HepG2 (cell line): ENCODE data around the gene VIPR1. TPM values are rescaled to one million over a fixed set of nuclear protein-coding genes. Genes with fewer than 3 reads are reported as not detected.

ENCODE experiments used
- BRD4 ChIP-seq: sonication (generic); formaldehyde crosslinking; IDR thresholded peaks from 2 replicates; pipeline ENCODE4 v1.4.0; 2020; ENCODE audit warnings: missing genetic modification reagents
- CHD4 ChIP-seq: fragments of 200-600 bp; sonication (generic); IDR thresholded peaks from 2 replicates; pipeline ENCODE4 v1.7.0; 2017; ENCODE audit warnings: mild to moderate bottlenecking, low read length, borderline replicate concordance
- EHMT2 ChIP-seq: fragments of 200-600 bp; sonication (generic); IDR thresholded peaks from 2 replicates; pipeline ENCODE4 v1.7.0; 2017; ENCODE audit warnings: antibody characterized with exemption, low read depth, low read length, borderline replicate concordance
- HNRNPLL ChIP-seq: fragments of 200-400 bp; formaldehyde crosslinking; IDR thresholded peaks from 2 replicates; pipeline ENCODE4 v1.6.1; 2017; ENCODE audit warnings: mild to moderate bottlenecking, low read depth, low read length; ENCODE audit not compliant: poor library complexity, severe bottlenecking
- IKZF4 ChIP-seq: sonication (generic); formaldehyde crosslinking; IDR thresholded peaks from 2 replicates; pipeline ENCODE4 v1.5.1; 2020; ENCODE audit warnings: borderline replicate concordance, mild to moderate bottlenecking, low read depth, missing genetic modification reagents; ENCODE audit errors: not compliant biosample characterization
- POLR2AphosphoS2 ChIP-seq: IDR thresholded peaks from 2 replicates; pipeline ENCODE4 v1.6.1; 2011; ENCODE audit warnings: low read depth, low read length, improper control_type of control experiment
- RAD21 ChIP-seq: fragments of 450-650 bp; formaldehyde crosslinking; IDR thresholded peaks from 2 replicates; pipeline ENCODE4 v1.5.0; 2020; ENCODE audit warnings: mild to moderate bottlenecking
- SP140L ChIP-seq: sonication (generic); formaldehyde crosslinking; IDR thresholded peaks from 2 replicates; pipeline ENCODE4 v1.4.0; 2020; ENCODE audit warnings: missing genetic modification reagents, borderline replicate concordance
- XRCC5 ChIP-seq: fragments of 200-400 bp; formaldehyde crosslinking; optimal IDR thresholded peaks from 2 replicates; pipeline ENCODE3; 2017; ENCODE audit warnings: mild to moderate bottlenecking, low read length
- ZBTB2 ChIP-seq: sonication (generic); formaldehyde crosslinking; IDR thresholded peaks from 2 replicates; pipeline ENCODE4 v1.8.0; 2022; ENCODE audit warnings: low read depth, missing genetic modification reagents
- ZNF121 ChIP-seq: sonication (generic); formaldehyde crosslinking; IDR thresholded peaks from 2 replicates; pipeline ENCODE4 v1.5.0; 2020; ENCODE audit warnings: mild to moderate bottlenecking, missing genetic modification reagents
- ZNF510 ChIP-seq: sonication (generic); formaldehyde crosslinking; IDR thresholded peaks from 2 replicates; pipeline ENCODE4 v1.4.0; 2020; ENCODE audit warnings: low read depth, mild to moderate bottlenecking, missing genetic modification reagents
- polyA plus RNA-seq, 8 experiments: library from polyadenylated mRNA; depleted of rRNA in 3 of 8; stranded (reverse) in 7 of 8; unstranded in 1 of 8; fragments of >200 nt; fragmentation: Illumina TruSeq in 4 of 8; extraction: Trizol in 4 of 8; gene quantifications; 2 replicates each; pipeline versions ENCODE4 v1.2.1 to v1.2.3, GENCODE V29; 2011 to 2016; ENCODE audit warnings: low read depth in 4 of 8, missing spikeins in 1 of 8, mixed read lengths in 1 of 8; ENCODE audit not compliant: insufficient read depth in 1 of 8
- total RNA-seq, 5 experiments: library from RNA; depleted of rRNA; stranded (reverse); fragments of >200 nt; fragmentation: Illumina TruSeq; extraction: Trizol; gene quantifications; 2 replicates each; pipeline ENCODE4 v1.2.3, GENCODE V29; 2016; ENCODE audit warnings: low read depth in 1 of 5
- TF ChIP-seq, protein P1 (sequence below): sonication (generic); formaldehyde crosslinking; IDR thresholded peaks from 2 replicates; pipeline ENCODE4 v1.8.0; 2023; ENCODE audit warnings: mild to moderate bottlenecking, missing genetic modification reagents
- TF ChIP-seq, protein P2 (sequence below): sonication (generic); formaldehyde crosslinking; IDR thresholded peaks from 2 replicates; pipeline ENCODE4 v1.4.0; 2020; ENCODE audit warnings: missing genetic modification reagents
- TF ChIP-seq, protein P3 (sequence below): sonication (generic); formaldehyde crosslinking; IDR thresholded peaks from 2 replicates; pipeline ENCODE4 v1.4.0; 2020; ENCODE audit warnings: mild to moderate bottlenecking, missing genetic modification reagents
- TF ChIP-seq, protein P4 (sequence below): sonication (generic); formaldehyde crosslinking; IDR thresholded peaks from 2 replicates; pipeline ENCODE4 v1.5.1; 2020; ENCODE audit warnings: missing genetic modification reagents, mild to moderate bottlenecking, borderline replicate concordance
- TF ChIP-seq, protein P5 (sequence below): sonication (generic); formaldehyde crosslinking; conservative IDR thresholded peaks from 2 replicates; pipeline ENCODE4 v1.4.0; 2020; ENCODE audit warnings: missing genetic modification reagents
- TF ChIP-seq, protein P6 (sequence below): sonication (generic); formaldehyde crosslinking; IDR thresholded peaks from 2 replicates; pipeline ENCODE4 v1.9.0; 2021; ENCODE audit warnings: missing genetic modification reagents, borderline replicate concordance

VIPR1 gene
- total and polyA plus RNA-seq, 2 of the 13 experiments (the other 11 are each of a cell fraction or from before 2014, with no cell fraction given), result 0.04 to 0.11 TPM

GRCh38 chr3:42572278-42572677 is 69.8 kb downstream of the VIPR1 start (continued):
- TF ChIP-seq, protein P1, sequence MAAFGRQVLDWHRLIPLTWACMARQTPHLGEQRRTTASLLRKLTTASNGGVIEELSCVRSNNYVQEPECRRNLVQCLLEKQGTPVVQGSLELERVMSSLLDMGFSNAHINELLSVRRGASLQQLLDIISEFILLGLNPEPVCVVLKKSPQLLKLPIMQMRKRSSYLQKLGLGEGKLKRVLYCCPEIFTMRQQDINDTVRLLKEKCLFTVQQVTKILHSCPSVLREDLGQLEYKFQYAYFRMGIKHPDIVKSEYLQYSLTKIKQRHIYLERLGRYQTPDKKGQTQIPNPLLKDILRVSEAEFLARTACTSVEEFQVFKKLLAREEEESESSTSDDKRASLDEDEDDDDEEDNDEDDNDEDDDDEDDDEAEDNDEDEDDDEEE, result no peak
- no peak for TF ChIP-seq BRD4 (CRISPR knock-in tag)
- TF ChIP-seq ZBTB2 (CRISPR knock-in tag), result no peak
- TF ChIP-seq, protein P2, sequence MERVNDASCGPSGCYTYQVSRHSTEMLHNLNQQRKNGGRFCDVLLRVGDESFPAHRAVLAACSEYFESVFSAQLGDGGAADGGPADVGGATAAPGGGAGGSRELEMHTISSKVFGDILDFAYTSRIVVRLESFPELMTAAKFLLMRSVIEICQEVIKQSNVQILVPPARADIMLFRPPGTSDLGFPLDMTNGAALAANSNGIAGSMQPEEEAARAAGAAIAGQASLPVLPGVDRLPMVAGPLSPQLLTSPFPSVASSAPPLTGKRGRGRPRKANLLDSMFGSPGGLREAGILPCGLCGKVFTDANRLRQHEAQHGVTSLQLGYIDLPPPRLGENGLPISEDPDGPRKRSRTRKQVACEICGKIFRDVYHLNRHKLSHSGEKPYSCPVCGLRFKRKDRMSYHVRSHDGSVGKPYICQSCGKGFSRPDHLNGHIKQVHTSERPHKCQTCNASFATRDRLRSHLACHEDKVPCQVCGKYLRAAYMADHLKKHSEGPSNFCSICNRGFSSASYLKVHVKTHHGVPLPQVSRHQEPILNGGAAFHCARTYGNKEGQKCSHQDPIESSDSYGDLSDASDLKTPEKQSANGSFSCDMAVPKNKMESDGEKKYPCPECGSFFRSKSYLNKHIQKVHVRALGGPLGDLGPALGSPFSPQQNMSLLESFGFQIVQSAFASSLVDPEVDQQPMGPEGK (CRISPR knock-in tag), result peak; percentile 79
- peak; percentile 49; the same call in 1 of the 2 replicates for TF ChIP-seq RAD21 (CRISPR knock-in tag)
- no peak for TF ChIP-seq SP140L (CRISPR knock-in tag)
- TF ChIP-seq ZNF121 (CRISPR knock-in tag), result no peak
- TF ChIP-seq EHMT2, result no peak
- no peak for TF ChIP-seq CHD4
- TF ChIP-seq, protein P3, sequence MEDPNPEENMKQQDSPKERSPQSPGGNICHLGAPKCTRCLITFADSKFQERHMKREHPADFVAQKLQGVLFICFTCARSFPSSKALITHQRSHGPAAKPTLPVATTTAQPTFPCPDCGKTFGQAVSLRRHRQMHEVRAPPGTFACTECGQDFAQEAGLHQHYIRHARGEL (CRISPR knock-in tag), result no peak
- TF ChIP-seq, protein P4, sequence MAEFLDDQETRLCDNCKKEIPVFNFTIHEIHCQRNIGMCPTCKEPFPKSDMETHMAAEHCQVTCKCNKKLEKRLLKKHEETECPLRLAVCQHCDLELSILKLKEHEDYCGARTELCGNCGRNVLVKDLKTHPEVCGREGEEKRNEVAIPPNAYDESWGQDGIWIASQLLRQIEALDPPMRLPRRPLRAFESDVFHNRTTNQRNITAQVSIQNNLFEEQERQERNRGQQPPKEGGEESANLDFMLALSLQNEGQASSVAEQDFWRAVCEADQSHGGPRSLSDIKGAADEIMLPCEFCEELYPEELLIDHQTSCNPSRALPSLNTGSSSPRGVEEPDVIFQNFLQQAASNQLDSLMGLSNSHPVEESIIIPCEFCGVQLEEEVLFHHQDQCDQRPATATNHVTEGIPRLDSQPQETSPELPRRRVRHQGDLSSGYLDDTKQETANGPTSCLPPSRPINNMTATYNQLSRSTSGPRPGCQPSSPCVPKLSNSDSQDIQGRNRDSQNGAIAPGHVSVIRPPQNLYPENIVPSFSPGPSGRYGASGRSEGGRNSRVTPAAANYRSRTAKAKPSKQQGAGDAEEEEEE (CRISPR knock-in tag), result no peak
- TF ChIP-seq POLR2AphosphoS2, result no peak
- TF ChIP-seq ZNF510 (CRISPR knock-in tag), result no peak
- TF ChIP-seq, protein P5, sequence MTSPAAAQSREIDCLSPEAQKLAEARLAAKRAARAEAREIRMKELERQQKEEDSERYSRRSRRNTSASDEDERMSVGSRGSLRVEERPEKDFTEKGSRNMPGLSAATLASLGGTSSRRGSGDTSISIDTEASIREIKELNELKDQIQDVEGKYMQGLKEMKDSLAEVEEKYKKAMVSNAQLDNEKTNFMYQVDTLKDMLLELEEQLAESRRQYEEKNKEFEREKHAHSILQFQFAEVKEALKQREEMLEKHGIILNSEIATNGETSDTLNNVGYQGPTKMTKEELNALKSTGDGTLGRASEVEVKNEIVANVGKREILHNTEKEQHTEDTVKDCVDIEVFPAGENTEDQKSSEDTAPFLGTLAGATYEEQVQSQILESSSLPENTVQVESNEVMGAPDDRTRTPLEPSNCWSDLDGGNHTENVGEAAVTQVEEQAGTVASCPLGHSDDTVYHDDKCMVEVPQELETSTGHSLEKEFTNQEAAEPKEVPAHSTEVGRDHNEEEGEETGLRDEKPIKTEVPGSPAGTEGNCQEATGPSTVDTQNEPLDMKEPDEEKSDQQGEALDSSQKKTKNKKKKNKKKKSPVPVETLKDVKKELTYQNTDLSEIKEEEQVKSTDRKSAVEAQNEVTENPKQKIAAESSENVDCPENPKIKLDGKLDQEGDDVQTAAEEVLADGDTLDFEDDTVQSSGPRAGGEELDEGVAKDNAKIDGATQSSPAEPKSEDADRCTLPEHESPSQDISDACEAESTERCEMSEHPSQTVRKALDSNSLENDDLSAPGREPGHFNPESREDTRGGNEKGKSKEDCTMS (CRISPR knock-in tag), result no peak
- TF ChIP-seq, protein P6, sequence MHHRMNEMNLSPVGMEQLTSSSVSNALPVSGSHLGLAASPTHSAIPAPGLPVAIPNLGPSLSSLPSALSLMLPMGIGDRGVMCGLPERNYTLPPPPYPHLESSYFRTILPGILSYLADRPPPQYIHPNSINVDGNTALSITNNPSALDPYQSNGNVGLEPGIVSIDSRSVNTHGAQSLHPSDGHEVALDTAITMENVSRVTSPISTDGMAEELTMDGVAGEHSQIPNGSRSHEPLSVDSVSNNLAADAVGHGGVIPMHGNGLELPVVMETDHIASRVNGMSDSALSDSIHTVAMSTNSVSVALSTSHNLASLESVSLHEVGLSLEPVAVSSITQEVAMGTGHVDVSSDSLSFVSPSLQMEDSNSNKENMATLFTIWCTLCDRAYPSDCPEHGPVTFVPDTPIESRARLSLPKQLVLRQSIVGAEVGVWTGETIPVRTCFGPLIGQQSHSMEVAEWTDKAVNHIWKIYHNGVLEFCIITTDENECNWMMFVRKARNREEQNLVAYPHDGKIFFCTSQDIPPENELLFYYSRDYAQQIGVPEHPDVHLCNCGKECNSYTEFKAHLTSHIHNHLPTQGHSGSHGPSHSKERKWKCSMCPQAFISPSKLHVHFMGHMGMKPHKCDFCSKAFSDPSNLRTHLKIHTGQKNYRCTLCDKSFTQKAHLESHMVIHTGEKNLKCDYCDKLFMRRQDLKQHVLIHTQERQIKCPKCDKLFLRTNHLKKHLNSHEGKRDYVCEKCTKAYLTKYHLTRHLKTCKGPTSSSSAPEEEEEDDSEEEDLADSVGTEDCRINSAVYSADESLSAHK, result no peak
- no peak for TF ChIP-seq HNRNPLL
- TF ChIP-seq IKZF4 (CRISPR knock-in tag), result no peak
- TF ChIP-seq XRCC5, result peak; percentile 57
